Islet of Langerhans (tissue), 1 donor: ENCODE results near the gene TMEM52B.
"Not testable (repeated sequence)": the region's sequence is repeated elsewhere in the genome, so short reads cannot be mapped to it uniquely, and the experiment has no call there.

Experiments
- FAIRE-seq: peaks from one replicate; lab custom pipeline; 2011; peaks lifted over from hg19 to GRCh38; lab: Jason Lieb, UNC

TMEM52B gene

DNA sequence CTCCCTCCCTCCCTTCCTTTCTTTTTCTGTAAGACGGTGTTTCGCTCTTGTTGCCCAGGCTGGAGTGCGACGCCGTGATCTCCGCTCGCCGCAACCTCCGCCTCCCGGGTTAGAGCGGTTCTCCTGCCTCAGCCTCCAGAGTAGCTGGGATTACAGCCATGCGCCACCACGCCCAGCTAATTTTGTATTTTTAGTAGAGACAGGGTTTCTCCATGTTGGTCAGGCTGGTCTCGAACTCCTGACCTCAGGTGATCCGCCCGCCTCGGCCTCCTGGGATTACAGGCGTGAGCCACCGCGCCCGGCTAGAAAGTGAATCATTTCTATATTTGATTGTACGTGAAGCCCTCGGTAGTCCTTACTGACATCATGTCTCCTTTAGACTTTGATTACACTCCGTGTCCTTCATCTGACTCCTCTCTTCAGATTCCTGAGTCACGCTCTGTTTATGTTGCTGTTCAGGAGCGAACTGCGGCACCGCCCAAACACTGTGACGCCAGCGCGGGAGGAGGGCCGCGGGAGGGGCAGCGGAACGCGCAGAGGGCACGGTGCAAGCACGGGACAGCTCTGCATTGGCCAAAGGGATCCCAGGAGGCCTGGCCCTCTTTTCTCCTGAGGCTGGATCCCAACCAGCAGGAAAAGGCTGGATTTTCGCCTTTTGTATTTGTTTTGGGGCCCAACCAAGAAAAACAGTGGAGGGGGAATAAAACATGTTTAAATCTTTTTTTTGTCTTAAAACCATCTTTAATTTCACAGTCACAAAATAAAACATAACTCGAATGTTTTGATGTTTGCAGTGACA, 33.3 kb downstream of the TMEM52B start:
- FAIRE-seq = peak; percentile 83

- FAIRE-seq = no peak
Observed at GRCh38 chr12:10212739-10213131, 33.9 kb downstream of the TMEM52B start, which contains the start of gene GABARAPL1. GABARAPL1 (plus strand) TSS chr12:10212877; CDS start chr12:10213130, 253 bp downstream.

GRCh38 chr12:10213168-10214135, 34.6 kb downstream of the TMEM52B start:
- no peak for FAIRE-seq

- FAIRE-seq = no peak
Observed at GRCh38 chr12:10214136-10214894, 35.5 kb downstream of the TMEM52B start.

GRCh38 chr12:10214895-10215267, 36.0 kb downstream of the TMEM52B start:
- peak; percentile 71 for FAIRE-seq

DNA sequence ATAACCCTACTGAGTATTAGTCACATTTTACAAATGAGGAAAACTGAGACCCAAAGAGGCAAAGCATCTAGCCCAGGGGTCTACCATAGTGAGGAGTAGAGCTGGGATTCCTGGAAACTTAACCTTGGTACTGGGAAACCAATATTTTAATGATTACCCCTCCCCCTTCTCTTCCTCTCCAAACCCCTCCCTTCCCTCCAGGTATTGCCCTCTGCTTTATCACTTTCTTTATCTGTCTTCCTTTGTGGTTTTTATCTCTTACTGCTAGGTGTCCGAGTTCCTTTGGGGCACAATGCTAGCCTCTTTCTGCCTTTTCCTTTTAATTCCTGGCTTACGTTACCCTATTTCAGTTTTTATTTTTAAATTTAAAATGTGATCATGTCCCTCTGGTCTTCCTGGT, 36.6 kb downstream of the TMEM52B start:
- FAIRE-seq = no peak

DNA sequence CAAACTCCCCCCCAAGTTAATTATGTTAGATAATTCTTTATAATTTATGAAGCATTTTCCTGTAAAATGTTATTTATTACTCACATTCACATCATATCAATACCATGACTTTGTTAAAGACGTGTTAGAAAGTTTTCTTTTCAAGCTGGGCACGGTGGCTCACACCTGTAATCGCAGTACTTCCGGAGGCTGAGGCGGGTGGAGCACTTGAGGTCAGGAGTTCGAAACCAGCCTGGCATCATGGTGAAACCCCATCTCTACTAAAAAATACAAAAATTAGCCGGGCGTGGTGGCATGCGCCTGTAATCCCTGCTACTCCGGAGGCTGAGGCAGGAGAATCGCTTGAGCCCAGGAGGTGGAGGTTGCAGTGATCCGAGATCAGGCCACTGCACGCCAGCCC, 37.1 kb downstream of the TMEM52B start:
- FAIRE-seq = not testable (repeated sequence)

DNA sequence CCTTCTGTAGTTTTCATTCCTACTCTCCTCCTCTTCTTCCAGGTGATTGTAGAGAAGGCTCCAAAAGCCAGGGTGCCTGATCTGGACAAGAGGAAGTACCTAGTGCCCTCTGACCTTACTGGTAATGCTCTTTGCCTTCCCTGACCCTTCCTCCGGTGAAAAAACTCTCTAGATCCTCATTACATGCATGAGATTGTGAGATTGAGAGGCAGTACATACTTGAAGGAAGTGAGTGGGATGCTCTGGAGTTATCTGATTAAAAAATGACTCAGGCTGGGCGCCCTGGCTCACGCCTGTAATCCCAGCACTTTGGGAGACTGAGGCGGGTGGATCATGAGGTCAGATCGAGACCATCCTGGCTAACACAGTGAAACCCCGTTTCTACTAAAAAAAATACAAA, 39.2 kb downstream of the TMEM52B start:
- no peak for FAIRE-seq

- no peak for FAIRE-seq
Observed at GRCh38 chr12:10220398-10221077, 41.7 kb downstream of the TMEM52B start.

DNA sequence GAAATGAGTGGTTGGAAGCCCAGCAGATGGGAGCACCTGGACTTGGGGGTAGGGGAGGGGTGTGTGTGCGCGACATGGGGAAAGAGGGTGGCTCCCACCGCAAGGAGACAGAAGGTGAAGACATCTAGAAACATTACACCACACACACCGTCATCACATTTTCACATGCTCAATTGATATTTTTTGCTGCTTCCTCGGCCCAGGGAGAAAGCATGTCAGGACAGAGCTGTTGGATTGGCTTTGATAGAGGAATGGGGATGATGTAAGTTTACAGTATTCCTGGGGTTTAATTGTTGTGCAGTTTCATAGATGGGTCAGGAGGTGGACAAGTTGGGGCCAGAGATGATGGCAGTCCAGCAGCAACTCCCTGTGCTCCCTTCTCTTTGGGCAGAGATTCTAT, 43.0 kb downstream of the TMEM52B start:
- no peak for FAIRE-seq

DNA sequence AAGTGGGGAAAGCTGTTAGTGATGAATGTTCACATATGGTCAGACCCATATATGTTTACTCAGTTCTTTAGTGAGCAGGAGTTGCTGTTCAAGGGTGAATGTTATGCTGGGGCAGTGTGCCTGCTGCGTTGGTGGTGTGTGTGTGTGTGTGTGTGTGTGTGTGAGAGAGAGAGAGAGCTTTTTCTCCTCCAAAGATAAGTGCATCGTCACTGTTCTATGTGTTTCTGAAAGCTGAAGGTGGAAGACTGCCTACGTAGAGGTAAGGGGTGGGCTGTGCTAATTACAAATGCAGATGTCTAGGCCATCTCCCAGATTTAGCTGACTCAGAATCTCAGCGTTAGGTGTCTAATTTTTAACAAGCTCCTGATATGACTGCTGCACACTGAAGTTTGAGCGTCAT, 44.4 kb downstream of the TMEM52B start:
- no peak for FAIRE-seq

DNA sequence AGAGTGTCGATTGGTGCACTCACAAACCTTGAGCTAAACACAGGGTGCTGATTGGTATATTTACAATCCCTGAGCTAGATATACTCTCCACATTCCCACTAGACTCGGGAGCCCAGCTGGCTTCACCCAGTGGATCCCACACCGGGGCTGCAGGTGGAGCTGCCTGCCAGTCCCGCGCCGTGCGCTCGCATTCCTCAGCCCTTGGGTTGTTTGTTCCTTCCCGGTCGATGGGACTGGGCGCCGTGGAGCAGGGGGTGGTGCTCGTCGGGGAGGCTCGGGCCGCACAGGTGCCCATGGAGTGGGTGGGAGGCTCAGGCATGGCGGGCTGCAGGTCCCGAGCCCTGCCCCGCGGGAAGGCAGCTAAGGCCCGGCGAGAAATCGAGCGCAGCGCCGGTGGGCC, 46.6 kb downstream of the TMEM52B start:
- FAIRE-seq = not testable (repeated sequence)

- FAIRE-seq = no peak
Observed at GRCh38 chr12:10226086-10226485, 47.3 kb downstream of the TMEM52B start.

GRCh38 chr12:10226731-10227130, 47.9 kb downstream of the TMEM52B start:
- FAIRE-seq = no peak

- no peak for FAIRE-seq
Observed at GRCh38 chr12:10227648-10228047, 48.8 kb downstream of the TMEM52B start.

GRCh38 chr12:10234562-10234961, 55.7 kb downstream of the TMEM52B start:
- no peak for FAIRE-seq

- FAIRE-seq = peak; percentile 95
Observed at GRCh38 chr12:10235761-10236631, 57.2 kb downstream of the TMEM52B start.

DNA sequence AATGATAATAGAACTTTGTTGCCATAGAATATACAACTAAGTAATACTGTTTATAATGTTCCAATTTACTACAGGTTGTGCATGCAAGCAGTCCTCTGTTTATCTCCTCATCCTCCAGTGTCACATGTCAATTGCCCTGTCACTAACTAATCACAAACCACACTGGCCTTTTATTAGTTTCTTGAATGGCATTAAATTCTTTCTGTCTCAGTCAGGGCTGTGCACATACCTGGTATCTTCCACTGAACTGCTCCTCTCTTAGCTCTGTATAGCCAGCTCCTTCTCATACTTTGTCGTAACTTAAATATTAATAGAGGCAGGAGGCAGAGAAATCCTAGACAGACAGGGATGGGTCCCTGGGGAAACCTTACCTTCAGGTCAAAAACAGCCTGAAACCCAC, 57.9 kb downstream of the TMEM52B start:
- FAIRE-seq = no peak

DNA sequence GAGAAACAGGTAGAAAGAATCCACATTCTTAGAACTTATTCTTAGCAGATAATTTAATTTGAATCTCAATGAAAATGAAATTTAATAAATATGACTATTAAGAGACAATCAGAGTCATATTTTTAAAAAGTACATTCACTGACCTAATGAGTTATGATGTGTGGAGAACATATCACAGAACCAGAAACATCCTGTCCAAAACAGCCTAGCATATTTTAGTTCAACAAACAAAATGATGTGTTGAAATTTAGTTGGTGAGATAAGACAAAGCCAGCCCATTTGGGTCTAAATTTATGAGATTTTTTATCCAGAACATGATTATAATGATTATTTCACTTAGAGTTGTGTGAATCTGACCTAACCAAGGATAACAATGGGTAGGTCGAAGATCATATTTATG, 59.7 kb downstream of the TMEM52B start:
- no peak for FAIRE-seq

- FAIRE-seq = no peak
Observed at GRCh38 chr12:10241290-10241689, 62.5 kb downstream of the TMEM52B start.
